ENCODE results near the gene SLC10A1.

DNA sequence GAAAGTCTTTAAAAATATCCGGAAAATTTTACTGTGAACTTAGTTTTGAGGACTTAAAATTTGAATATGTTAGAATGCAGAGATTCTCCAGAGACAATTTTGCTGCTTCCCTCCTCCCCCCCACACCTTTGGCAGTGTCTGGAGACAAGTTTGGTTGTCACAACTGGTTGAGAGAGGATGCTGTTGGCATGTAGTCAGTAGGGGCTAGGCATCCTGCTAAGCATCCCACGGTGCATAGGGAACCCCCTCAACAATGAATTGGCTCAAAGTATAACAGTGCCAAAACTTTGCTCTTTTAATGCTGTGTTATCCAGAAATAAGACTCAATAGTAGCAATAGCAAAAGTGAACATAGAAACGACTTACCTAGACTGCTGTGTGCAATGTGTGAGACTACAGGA lies 26.5 kb downstream of the SLC10A1 start:
- TF ChIP-seq CTCF (IDR thresholded peaks at IDR 0.05) (no peak), POLR2A (IDR thresholded peaks at IDR 0.05) (no peak)
